IMR-90 (cell line): ENCODE measurements around the gene ATP11A.

Experiments
- BHLHE40 ChIP-seq: fragments of 150-350 bp; IDR thresholded peaks from 2 replicates; pipeline ENCODE4 v1.6.1; 2016; ENCODE audit warnings: mild to moderate bottlenecking, low read depth, low read length
- MAFK ChIP-seq: IDR thresholded peaks from 2 replicates; pipeline ENCODE4 v1.6.1; 2012; ENCODE audit warnings: low read depth, low read length, improper control_type of control experiment
- MAZ ChIP-seq: IDR thresholded peaks from 2 replicates; pipeline ENCODE4 v1.6.1; 2012; ENCODE audit warnings: low read depth, mild to moderate bottlenecking, low read length, improper control_type of control experiment, moderate library complexity, borderline replicate concordance
- MXI1 ChIP-seq: IDR thresholded peaks from 2 replicates; pipeline ENCODE4 v1.6.1; 2012; ENCODE audit warnings: low read depth, mild to moderate bottlenecking, low read length, moderate library complexity, borderline replicate concordance
- NFE2L2 ChIP-seq: fragments of 150-350 bp; IDR thresholded peaks from 2 replicates; pipeline ENCODE4 v1.6.1; 2016; ENCODE audit warnings: low read depth, mild to moderate bottlenecking, low read length
- POLR2A ChIP-seq: IDR thresholded peaks from 2 replicates; pipeline ENCODE4 v1.6.1; 2012; ENCODE audit warnings: mild to moderate bottlenecking, low read depth, low read length
- RAD21 ChIP-seq: IDR thresholded peaks from 2 replicates; pipeline ENCODE4 v1.6.1; 2012; ENCODE audit warnings: low read length, improper control_type of control experiment
- TF ChIP-seq, protein P1 (sequence below): conservative IDR thresholded peaks from 2 replicates; pipeline ENCODE4 v1.5.1; 2012; ENCODE audit warnings: mild to moderate bottlenecking, low read depth, low read length, improper control_type of control experiment
- TF ChIP-seq, protein P2 (sequence below): fragments of 150-350 bp; IDR thresholded peaks from 2 replicates; pipeline ENCODE4 v1.6.1; 2017; ENCODE audit warnings: mild to moderate bottlenecking, antibody characterized with exemption, low read length, low read depth
- TF ChIP-seq, protein P3 (sequence below): fragments of 150-350 bp; IDR thresholded peaks from 2 replicates; pipeline ENCODE4 v1.6.1; 2016; ENCODE audit warnings: low read depth, mild to moderate bottlenecking, low read length, moderate library complexity, borderline replicate concordance

DNA sequence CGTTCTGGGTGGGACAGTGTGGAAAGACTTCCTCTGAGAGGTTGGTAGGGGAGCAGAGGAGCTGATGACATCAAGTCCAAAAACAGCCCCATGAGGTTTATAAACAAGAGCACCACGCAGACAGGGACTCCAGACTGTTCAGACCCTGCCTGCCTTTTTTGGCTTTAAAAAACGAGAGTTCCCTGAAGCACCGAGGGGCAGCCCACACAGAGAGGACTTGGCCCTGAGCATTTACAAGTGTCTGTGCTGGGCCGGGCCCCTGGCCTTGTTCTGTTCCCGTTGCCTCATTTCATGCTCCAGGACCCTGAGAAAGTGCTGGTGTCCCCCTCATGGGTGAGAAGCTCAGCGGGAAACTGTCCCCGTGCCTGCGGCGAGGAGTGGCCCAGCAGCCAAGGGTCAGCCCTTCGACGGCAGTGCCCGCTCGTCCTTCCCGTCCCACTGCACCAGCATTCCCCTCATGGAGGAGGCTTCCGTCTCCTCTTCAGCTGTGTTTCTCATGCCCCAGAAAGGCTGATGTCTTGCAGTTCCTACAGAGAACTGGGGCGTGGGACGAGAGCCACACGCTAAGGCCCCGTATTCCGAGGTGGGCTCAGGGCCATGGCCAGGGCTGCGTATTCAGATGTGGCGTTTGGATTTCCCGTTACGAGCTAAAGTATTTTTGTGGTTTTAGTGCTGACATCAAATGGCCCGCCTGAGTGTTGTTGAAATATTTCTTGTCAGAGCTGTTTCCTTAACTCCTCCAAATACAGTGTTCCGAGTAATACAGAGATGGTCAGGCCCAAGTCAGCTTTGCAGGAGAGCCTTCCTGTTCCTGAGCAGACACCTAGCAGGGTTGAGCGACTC is 93.5 kb downstream of the ATP11A start:
- TF ChIP-seq, protein P1, sequence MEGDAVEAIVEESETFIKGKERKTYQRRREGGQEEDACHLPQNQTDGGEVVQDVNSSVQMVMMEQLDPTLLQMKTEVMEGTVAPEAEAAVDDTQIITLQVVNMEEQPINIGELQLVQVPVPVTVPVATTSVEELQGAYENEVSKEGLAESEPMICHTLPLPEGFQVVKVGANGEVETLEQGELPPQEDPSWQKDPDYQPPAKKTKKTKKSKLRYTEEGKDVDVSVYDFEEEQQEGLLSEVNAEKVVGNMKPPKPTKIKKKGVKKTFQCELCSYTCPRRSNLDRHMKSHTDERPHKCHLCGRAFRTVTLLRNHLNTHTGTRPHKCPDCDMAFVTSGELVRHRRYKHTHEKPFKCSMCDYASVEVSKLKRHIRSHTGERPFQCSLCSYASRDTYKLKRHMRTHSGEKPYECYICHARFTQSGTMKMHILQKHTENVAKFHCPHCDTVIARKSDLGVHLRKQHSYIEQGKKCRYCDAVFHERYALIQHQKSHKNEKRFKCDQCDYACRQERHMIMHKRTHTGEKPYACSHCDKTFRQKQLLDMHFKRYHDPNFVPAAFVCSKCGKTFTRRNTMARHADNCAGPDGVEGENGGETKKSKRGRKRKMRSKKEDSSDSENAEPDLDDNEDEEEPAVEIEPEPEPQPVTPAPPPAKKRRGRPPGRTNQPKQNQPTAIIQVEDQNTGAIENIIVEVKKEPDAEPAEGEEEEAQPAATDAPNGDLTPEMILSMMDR = no peak
- TF ChIP-seq BHLHE40 (no peak), MXI1 (no peak), POLR2A (peak; percentile 54; the same call in 1 of the 2 replicates), RAD21 (no peak), NFE2L2 (no peak), MAFK (peak; percentile 11; the same call in 1 of the 2 replicates), MAZ (no peak; the same call in 1 of the 2 replicates)
- TF ChIP-seq, protein P2, sequence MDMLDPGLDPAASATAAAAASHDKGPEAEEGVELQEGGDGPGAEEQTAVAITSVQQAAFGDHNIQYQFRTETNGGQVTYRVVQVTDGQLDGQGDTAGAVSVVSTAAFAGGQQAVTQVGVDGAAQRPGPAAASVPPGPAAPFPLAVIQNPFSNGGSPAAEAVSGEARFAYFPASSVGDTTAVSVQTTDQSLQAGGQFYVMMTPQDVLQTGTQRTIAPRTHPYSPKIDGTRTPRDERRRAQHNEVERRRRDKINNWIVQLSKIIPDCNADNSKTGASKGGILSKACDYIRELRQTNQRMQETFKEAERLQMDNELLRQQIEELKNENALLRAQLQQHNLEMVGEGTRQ = no peak
- TF ChIP-seq, protein P3, sequence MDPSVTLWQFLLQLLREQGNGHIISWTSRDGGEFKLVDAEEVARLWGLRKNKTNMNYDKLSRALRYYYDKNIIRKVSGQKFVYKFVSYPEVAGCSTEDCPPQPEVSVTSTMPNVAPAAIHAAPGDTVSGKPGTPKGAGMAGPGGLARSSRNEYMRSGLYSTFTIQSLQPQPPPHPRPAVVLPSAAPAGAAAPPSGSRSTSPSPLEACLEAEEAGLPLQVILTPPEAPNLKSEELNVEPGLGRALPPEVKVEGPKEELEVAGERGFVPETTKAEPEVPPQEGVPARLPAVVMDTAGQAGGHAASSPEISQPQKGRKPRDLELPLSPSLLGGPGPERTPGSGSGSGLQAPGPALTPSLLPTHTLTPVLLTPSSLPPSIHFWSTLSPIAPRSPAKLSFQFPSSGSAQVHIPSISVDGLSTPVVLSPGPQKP = no peak
